ENCODE measurements around the gene FOXK1.

Gene FOXK1

GRCh38 chr7:4765776-4766490, 83.8 kb downstream of the FOXK1 start:
- no peak for DNase-seq (ENCODE audit: low spot score)

GRCh38 chr7:4766666-4767519, 84.8 kb downstream of the FOXK1 start:
- no peak for DNase-seq (ENCODE audit: low spot score)

GRCh38 chr7:4768597-4769569, 86.8 kb downstream of the FOXK1 start:
- no peak for DNase-seq (ENCODE audit: low spot score)

- DNase-seq (ENCODE audit: low spot score), result no peak
These were observed 87.7 kb downstream of the FOXK1 start for GRCh38 chr7:4769761-4770160.

- DNase-seq (ENCODE audit: low spot score), result no peak
These were observed 88.8 kb downstream of the FOXK1 start for GRCh38 chr7:4770886-4771285.

- DNase-seq (ENCODE audit: low spot score), result no peak
These were observed 89.6 kb downstream of the FOXK1 start for GRCh38 chr7:4771737-4772136.

- DNase-seq (ENCODE audit: low spot score), result no peak
These were observed 90.2 kb downstream of the FOXK1 start for GRCh38 chr7:4772306-4772705.

- no peak for DNase-seq (ENCODE audit: low spot score)
These were observed 91.9 kb downstream of the FOXK1 start for GRCh38 chr7:4774007-4774406.

- DNase-seq (ENCODE audit: low spot score), result no peak
These were observed 92.7 kb downstream of the FOXK1 start for GRCh38 chr7:4774658-4775249.

- DNase-seq (ENCODE audit: low spot score), result peak; percentile 96
These were observed 93.3 kb downstream of the FOXK1 start, which contains the start of gene AP5Z1 for GRCh38 chr7:4775250-4775847. TSS of gene AP5Z1 (plus strand) at chr7:4775623. CDS start at chr7:4775716, 93 bp downstream.

- peak; percentile 83 for DNase-seq (ENCODE audit: low spot score)
These were observed 93.9 kb downstream of the FOXK1 start for GRCh38 chr7:4775848-4776623.

GRCh38 chr7:4779118-4779517, 97.0 kb downstream of the FOXK1 start:
- DNase-seq (ENCODE audit: low spot score), result no peak

GRCh38 chr7:4781366-4782069, 99.4 kb downstream of the FOXK1 start:
- no peak for DNase-seq (ENCODE audit: low spot score)

GRCh38 chr7:4782333-4783291, 100.5 kb downstream of the FOXK1 start:
- no peak for DNase-seq (ENCODE audit: low spot score)

- no peak for DNase-seq (ENCODE audit: low spot score)
These were observed 101.2 kb downstream of the FOXK1 start for GRCh38 chr7:4783292-4783652.

- DNase-seq (ENCODE audit: low spot score), result no peak
These were observed 101.8 kb downstream of the FOXK1 start for GRCh38 chr7:4783762-4784351.

- no peak for DNase-seq (ENCODE audit: low spot score)
These were observed 102.7 kb downstream of the FOXK1 start for GRCh38 chr7:4784799-4785198.

- DNase-seq (ENCODE audit: low spot score), result no peak
These were observed 103.3 kb downstream of the FOXK1 start for GRCh38 chr7:4785371-4785770.

Measured in hematopoietic multipotent progenitor cell treated with erythropoietin and hydrocortisone succinate and interleukin-3 and kit ligand, for 17 days (in vitro differentiated cells).